Measurements from ENCODE around the gene PSMD1. TPM values are rescaled to one million over a fixed set of nuclear protein-coding genes. Genes with fewer than 3 reads are reported as not detected.

The PSMD1 gene
- polyA plus RNA-seq, 1 donor (not counting 4 experiments of a cell fraction or from before 2014, with no cell fraction given): 262 TPM

DNA sequence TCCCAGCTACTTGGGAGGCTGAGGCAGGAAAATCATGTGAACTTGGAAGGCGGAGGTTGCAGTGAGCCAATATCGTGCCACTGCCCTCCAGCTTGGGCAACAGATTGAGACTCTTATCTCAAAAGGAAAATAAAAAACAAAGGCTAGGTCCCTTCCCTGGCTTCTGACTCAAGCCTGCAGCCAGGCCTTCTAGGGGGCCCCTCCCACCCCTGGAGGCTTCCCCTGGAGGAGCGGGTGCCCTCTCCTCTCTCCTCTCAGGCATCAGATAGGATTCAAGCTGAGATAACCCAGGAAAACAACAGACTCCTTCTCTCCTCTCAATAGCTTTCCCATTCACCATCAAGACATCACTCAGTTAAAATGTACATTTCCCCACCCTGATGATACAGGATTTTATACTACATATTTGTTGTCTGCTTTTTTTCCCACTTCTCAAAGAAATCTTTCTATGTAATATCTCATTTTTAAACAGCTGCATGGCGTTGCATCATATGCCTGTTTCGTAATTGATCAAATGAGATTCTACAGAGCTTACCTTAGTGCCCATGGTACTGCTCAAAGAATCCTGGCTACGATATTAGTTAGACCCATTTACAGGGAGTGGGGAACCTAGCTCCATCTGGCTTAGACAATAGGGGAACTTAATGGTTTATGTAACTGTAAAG is 40.0 kb upstream of the PSMD1 start:
- FAIRE-seq (no peak), DNase-seq (ENCODE audit: low read depth, low spot score) (no peak)
- no peak overlapping the region for H3K4me3 ChIP-seq (ENCODE audit: control insufficient read depth in 2 of 3, extremely low read depth in 1 of 3, insufficient read depth in 2 of 3, low read depth in 1 of 3, low read length in 3 of 3)
- H3K9me1 ChIP-seq (ENCODE audit: control insufficient read depth, extremely low read depth, insufficient read depth, low read length): no peaks in the 10 kb centered on the region
- no peaks in the 10 kb centered on the region for H3K9me3 ChIP-seq (ENCODE audit: control insufficient read depth, low read depth, low read length)
- H4K20me1 ChIP-seq (ENCODE audit: control insufficient read depth, extremely low read depth, insufficient read depth, low read length): no peaks in the 10 kb centered on the region
- peaks cover 6% of the 10 kb centered on the region for H3K27me3 ChIP-seq (ENCODE audit: control insufficient read depth, extremely low read depth, insufficient read depth, low read length)
- no peak overlapping the region for H3K27ac ChIP-seq (ENCODE audit: control insufficient read depth, insufficient read depth, low read length)
- H3K36me3 ChIP-seq (ENCODE audit: control insufficient read depth in 2 of 2, extremely low read depth in 1 of 2, insufficient read depth in 2 of 2, low read length in 2 of 2): no peaks in the 10 kb centered on the region
- no peak overlapping the region for H2AFZ ChIP-seq (ENCODE audit: control insufficient read depth, low read length)
- dilution Hi-C loops (cut with MboI; ENCODE audit: extremely low pct_ligation_motif_present, low sequenced_read_pairs): no loop called here
- no peak overlapping the region for H3K9ac ChIP-seq (ENCODE audit: control insufficient read depth, extremely low read depth, insufficient read depth, low read length)
- no peaks in the 10 kb centered on the region for H3K79me2 ChIP-seq (ENCODE audit: control insufficient read depth, insufficient read depth, low read length)
- H3K4me2 ChIP-seq (ENCODE audit: control insufficient read depth, extremely low read depth, insufficient read depth, low read depth, low read length): no peak overlapping the region
- no peak for TF ChIP-seq EZH2 (IDR thresholded peaks at IDR 0.05; ENCODE audit: low read length)
- TF ChIP-seq, protein P1, sequence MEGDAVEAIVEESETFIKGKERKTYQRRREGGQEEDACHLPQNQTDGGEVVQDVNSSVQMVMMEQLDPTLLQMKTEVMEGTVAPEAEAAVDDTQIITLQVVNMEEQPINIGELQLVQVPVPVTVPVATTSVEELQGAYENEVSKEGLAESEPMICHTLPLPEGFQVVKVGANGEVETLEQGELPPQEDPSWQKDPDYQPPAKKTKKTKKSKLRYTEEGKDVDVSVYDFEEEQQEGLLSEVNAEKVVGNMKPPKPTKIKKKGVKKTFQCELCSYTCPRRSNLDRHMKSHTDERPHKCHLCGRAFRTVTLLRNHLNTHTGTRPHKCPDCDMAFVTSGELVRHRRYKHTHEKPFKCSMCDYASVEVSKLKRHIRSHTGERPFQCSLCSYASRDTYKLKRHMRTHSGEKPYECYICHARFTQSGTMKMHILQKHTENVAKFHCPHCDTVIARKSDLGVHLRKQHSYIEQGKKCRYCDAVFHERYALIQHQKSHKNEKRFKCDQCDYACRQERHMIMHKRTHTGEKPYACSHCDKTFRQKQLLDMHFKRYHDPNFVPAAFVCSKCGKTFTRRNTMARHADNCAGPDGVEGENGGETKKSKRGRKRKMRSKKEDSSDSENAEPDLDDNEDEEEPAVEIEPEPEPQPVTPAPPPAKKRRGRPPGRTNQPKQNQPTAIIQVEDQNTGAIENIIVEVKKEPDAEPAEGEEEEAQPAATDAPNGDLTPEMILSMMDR (optimal IDR thresholded peaks at IDR 0.05 in 1 of 3, IDR thresholded peaks at IDR 0.05 in 1 of 3, conservative IDR thresholded peaks at IDR 0.05 in 1 of 3; ENCODE audit: extremely low read depth in 1 of 3, insufficient read depth in 2 of 3, low read length in 3 of 3): no peak
- no peaks in the 10 kb centered on the region for H3K4me1 ChIP-seq (ENCODE audit: control insufficient read depth, extremely low read depth, insufficient read depth, low read length)

DNA sequence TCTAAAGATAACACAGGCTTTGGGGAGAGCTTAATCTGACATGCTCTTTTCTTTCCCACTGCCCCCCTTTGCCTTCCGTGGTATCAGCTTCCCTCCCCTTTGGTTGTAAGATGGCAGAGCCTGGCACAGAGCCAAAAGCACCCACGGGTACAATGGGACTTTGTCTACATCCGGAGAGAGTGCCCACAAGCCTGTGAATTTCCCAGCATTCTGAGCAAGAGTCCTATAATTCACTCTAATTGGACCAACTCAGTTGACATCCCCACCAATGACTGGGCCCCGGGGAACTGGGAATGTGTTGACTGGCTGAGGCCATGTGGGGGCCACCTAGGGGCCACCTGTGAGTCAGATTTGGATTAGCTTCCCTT is 39.5 kb upstream of the PSMD1 start:
- no peak overlapping the region for H3K4me2 ChIP-seq (ENCODE audit: control insufficient read depth, extremely low read depth, insufficient read depth, low read depth, low read length)
- peaks cover under 1% of the 10 kb centered on the region for H3K27me3 ChIP-seq (ENCODE audit: control insufficient read depth, extremely low read depth, insufficient read depth, low read length)
- H3K9ac ChIP-seq (ENCODE audit: control insufficient read depth, extremely low read depth, insufficient read depth, low read length): no peak overlapping the region
- no peaks in the 10 kb centered on the region for H3K9me3 ChIP-seq (ENCODE audit: control insufficient read depth, low read depth, low read length)
- no peak overlapping the region for H2AFZ ChIP-seq (ENCODE audit: control insufficient read depth, low read length)
- H3K36me3 ChIP-seq (ENCODE audit: control insufficient read depth in 2 of 2, extremely low read depth in 1 of 2, insufficient read depth in 2 of 2, low read length in 2 of 2): no peaks in the 10 kb centered on the region
- H4K20me1 ChIP-seq (ENCODE audit: control insufficient read depth, extremely low read depth, insufficient read depth, low read length): no peaks in the 10 kb centered on the region
- dilution Hi-C loops (cut with MboI; ENCODE audit: extremely low pct_ligation_motif_present, low sequenced_read_pairs): no loop called here
- no peaks in the 10 kb centered on the region for H3K79me2 ChIP-seq (ENCODE audit: control insufficient read depth, insufficient read depth, low read length)
- no peak overlapping the region for H3K27ac ChIP-seq (ENCODE audit: control insufficient read depth, insufficient read depth, low read length)
- FAIRE-seq: no peak
- no peaks in the 10 kb centered on the region for H3K4me1 ChIP-seq (ENCODE audit: control insufficient read depth, extremely low read depth, insufficient read depth, low read length)
- no peak for DNase-seq (ENCODE audit: low read depth, low spot score)
- no peaks in the 10 kb centered on the region for H3K9me1 ChIP-seq (ENCODE audit: control insufficient read depth, extremely low read depth, insufficient read depth, low read length)
- no peak overlapping the region for H3K4me3 ChIP-seq (ENCODE audit: control insufficient read depth in 2 of 3, extremely low read depth in 1 of 3, insufficient read depth in 2 of 3, low read depth in 1 of 3, low read length in 3 of 3)
- TF ChIP-seq, protein P1 (optimal IDR thresholded peaks at IDR 0.05 in 1 of 3, IDR thresholded peaks at IDR 0.05 in 1 of 3, conservative IDR thresholded peaks at IDR 0.05 in 1 of 3; ENCODE audit: extremely low read depth in 1 of 3, insufficient read depth in 2 of 3, low read length in 3 of 3): no peak
- TF ChIP-seq EZH2 (IDR thresholded peaks at IDR 0.05; ENCODE audit: low read length): no peak
